K562 (cell line): ENCODE measurements around the gene TMEM14C.

Experiments used
- MAFG ChIP-seq: fragments of 450-650 bp; conservative IDR thresholded peaks from 2 replicates; pipeline ENCODE4 v1.6.1; 2016; ENCODE audit warnings: missing genetic modification characterization, missing compliant biosample characterization
- POLR2A ChIP-seq: fragments of 450-650 bp; conservative IDR thresholded peaks from 2 replicates; pipeline ENCODE4 v1.6.1; 2016
- RCOR1 ChIP-seq, 2 experiments: IDR thresholded peaks; 2 replicates each; pipeline ENCODE4 v1.6.1; 2012; ENCODE audit warnings: low read depth in 2 of 2, low read length in 2 of 2, borderline replicate concordance in 1 of 2, improper control_type of control experiment in 1 of 2
- TBP ChIP-seq: optimal IDR thresholded peaks from 2 replicates; pipeline ENCODE3; 2011; ENCODE audit warnings: low read depth, low read length, improper control_type of control experiment
- ZNF354B ChIP-seq: fragments of 250-450 bp; sonication (Bioruptor Pico); IDR thresholded peaks from 2 replicates; pipeline ENCODE4 v1.4.0; 2020
- ZNF609 ChIP-seq: sonication (generic); formaldehyde crosslinking; IDR thresholded peaks from 2 replicates; pipeline ENCODE4 v1.8.1; 2023; ENCODE audit warnings: missing genetic modification reagents, mild to moderate bottlenecking, borderline replicate concordance
- TF ChIP-seq, protein P1 (sequence below), 3 experiments: IDR thresholded peaks in 2 of 3; conservative IDR thresholded peaks in 1 of 3; 2 replicates each; pipeline ENCODE4 v1.5.1; 2011 to 2012; ENCODE audit warnings: low read length in 3 of 3, mild to moderate bottlenecking in 3 of 3, control low read depth in 2 of 3, improper control_type of control experiment in 1 of 3, inconsistent platforms in 1 of 3, low read depth in 1 of 3, mixed read lengths in 1 of 3, moderate library complexity in 1 of 3; ENCODE audit not compliant: insufficient read depth in 2 of 3

DNA sequence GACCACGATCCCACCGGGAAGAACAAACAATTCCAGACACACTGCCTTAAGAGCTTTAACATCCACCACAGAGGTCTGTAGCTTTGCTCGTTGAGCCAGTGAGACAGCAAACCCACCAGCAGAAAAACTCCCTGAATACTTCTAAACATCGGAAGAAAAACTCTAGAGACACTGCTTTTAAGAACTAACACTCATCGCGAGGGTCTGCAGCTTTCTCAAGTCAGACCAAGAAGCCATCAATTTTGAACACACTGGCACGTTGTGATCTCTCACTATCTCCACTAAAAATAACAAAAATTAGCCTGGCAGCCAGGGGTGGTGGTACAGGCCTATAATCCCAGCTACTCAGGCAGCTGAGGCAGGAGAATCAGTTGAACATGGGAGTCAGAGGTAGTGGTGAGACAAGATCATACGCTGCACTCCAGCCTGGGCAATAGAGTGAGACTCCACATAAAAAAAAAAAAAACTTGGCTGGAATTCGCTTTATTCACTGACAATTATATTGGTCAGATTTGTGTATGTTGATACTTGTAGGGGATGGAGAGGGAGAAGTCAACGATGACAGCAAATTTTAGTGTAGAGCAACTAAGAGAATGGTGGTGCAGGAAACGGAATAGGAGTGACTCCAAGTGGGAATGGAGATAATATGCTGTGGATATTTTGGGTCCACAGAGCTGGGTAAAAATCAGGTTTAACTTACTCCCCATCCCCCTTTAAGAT is 860 bp upstream of the TMEM14C start:
- TF ChIP-seq ZNF354B, result no peak
- TF ChIP-seq, protein P1, sequence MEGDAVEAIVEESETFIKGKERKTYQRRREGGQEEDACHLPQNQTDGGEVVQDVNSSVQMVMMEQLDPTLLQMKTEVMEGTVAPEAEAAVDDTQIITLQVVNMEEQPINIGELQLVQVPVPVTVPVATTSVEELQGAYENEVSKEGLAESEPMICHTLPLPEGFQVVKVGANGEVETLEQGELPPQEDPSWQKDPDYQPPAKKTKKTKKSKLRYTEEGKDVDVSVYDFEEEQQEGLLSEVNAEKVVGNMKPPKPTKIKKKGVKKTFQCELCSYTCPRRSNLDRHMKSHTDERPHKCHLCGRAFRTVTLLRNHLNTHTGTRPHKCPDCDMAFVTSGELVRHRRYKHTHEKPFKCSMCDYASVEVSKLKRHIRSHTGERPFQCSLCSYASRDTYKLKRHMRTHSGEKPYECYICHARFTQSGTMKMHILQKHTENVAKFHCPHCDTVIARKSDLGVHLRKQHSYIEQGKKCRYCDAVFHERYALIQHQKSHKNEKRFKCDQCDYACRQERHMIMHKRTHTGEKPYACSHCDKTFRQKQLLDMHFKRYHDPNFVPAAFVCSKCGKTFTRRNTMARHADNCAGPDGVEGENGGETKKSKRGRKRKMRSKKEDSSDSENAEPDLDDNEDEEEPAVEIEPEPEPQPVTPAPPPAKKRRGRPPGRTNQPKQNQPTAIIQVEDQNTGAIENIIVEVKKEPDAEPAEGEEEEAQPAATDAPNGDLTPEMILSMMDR (IDR thresholded peaks at IDR 0.05 in 2 of 3, conservative IDR thresholded peaks at IDR 0.05 in 1 of 3; ENCODE audit: insufficient read depth in 2 of 3, low read depth in 1 of 3, low read length in 3 of 3), result no peak
- TF ChIP-seq MAFG (tag), result no peak
- no peak for TF ChIP-seq TBP
- no peak for TF ChIP-seq ZNF609 (CRISPR knock-in tag)
- TF ChIP-seq RCOR1 (IDR thresholded peaks at IDR 0.05; ENCODE audit: borderline replicate concordance in 1 of 2, low read depth in 2 of 2, low read length in 2 of 2), result no peak
- no peak for TF ChIP-seq POLR2A
